ENCODE measurements around the gene BCL2L12.
"Not testable (repeated sequence)": the region's sequence is repeated elsewhere in the genome, so short reads cannot be mapped to it uniquely, and the experiment has no call there.

BCL2L12 gene

GRCh38 chr19:49629659-49630058 is 36.1 kb upstream of the BCL2L12 start:
- Histone ChIP-seq H3K36me3 (ENCODE audit: control insufficient read depth, insufficient read depth, low read length) (peaks cover 5% of the 10 kb centered on the region), H3K4me3 (replicated peaks; ENCODE audit: low read depth, low read length) (no peak overlapping the region), H3K27me3 (replicated peaks; ENCODE audit: control insufficient read depth, insufficient read depth, low read length) (no peaks in the 10 kb centered on the region)
- no peak for TF ChIP-seq CTCF (IDR thresholded peaks at IDR 0.05; ENCODE audit: insufficient read depth, low read length, poor library complexity, severe bottlenecking)
- DNase-seq (ENCODE audit: extremely low read depth, insufficient read length): no peak

DNA sequence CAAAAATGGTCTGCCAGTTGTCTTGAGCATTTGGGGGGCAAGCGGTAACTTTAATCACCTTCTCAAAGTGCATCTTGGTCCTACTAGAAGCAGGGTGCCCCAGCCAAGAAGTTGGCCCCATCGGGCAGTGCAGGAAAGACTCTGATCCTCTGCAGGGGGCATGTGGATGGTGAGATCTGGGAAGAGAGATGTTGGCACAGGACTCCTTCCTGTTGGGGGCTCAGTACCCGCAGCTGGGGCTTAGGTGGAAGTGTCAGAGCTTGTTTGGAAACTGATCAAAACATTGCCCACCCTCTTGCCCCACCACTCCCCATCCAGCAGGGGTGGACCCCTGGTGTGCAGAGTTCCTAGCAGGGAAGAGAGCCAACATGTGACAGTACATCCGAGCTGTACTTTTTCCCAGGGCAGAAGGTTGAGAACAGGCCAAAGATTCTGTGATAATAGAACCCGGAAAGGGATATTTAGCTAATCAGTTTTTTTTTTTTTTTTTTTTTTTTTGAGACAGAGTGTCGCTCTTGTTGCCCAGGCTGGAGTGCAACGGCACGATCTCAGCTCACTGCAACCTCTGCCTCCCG is 34.6 kb upstream of the BCL2L12 start:
- DNase-seq (ENCODE audit: extremely low read depth, insufficient read length): no peak
- H3K27me3 ChIP-seq (replicated peaks; ENCODE audit: control insufficient read depth, insufficient read depth, low read length): no peaks in the 10 kb centered on the region
- peaks cover 2% of the 10 kb centered on the region; the same call in 1 of the 2 replicates for H3K36me3 ChIP-seq (ENCODE audit: control insufficient read depth, insufficient read depth, low read length)
- TF ChIP-seq CTCF (IDR thresholded peaks at IDR 0.05; ENCODE audit: insufficient read depth, low read length, poor library complexity, severe bottlenecking): no peak
- H3K4me3 ChIP-seq (replicated peaks; ENCODE audit: low read depth, low read length): no peak overlapping the region

GRCh38 chr19:49631610-49632192 is 34.0 kb upstream of the BCL2L12 start:
- DNase-seq (ENCODE audit: extremely low read depth, insufficient read length): no peak
- no peak overlapping the region for H3K4me3 ChIP-seq (replicated peaks; ENCODE audit: low read depth, low read length)
- no peak for TF ChIP-seq CTCF (IDR thresholded peaks at IDR 0.05; ENCODE audit: insufficient read depth, low read length, poor library complexity, severe bottlenecking)

DNA sequence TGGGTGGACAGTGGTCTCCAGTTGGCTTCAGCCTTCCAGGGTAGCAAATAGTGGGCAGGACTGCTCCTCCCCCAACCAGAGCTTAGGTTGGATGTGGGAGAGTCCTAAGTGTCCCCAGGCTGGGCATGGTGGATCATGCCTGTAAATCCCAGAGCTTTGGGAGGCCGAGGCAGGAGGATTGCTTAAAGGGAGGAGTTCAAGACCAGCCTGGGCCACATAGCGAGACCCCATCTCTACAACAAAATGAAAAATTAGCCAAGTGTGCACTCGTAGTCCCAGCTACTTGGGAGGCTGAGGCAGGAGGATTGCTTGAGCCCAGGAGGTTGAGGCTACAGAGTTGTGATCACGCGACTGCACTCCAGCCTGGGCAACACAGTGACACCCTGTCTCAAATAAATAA is 33.2 kb upstream of the BCL2L12 start:
- Histone ChIP-seq H3K4me3 (replicated peaks; ENCODE audit: low read depth, low read length) (no peak overlapping the region), H3K36me3 (ENCODE audit: control insufficient read depth, insufficient read depth, low read length) (no peaks in the 10 kb centered on the region; the same call in 1 of the 2 replicates), H3K27me3 (replicated peaks; ENCODE audit: control insufficient read depth, insufficient read depth, low read length) (no peaks in the 10 kb centered on the region)
- DNase-seq (ENCODE audit: extremely low read depth, insufficient read length): no peak
- TF ChIP-seq CTCF (IDR thresholded peaks at IDR 0.05; ENCODE audit: insufficient read depth, low read length, poor library complexity, severe bottlenecking): no peak

More at GRCh38 chr19:49631610-49632192, 34.0 kb upstream of the BCL2L12 start:
- no peaks in the 10 kb centered on the region for H3K27me3 ChIP-seq (replicated peaks; ENCODE audit: control insufficient read depth, insufficient read depth, low read length)
- H3K36me3 ChIP-seq (ENCODE audit: control insufficient read depth, insufficient read depth, low read length): peaks cover under 1% of the 10 kb centered on the region; the same call in 1 of the 2 replicates

DNA sequence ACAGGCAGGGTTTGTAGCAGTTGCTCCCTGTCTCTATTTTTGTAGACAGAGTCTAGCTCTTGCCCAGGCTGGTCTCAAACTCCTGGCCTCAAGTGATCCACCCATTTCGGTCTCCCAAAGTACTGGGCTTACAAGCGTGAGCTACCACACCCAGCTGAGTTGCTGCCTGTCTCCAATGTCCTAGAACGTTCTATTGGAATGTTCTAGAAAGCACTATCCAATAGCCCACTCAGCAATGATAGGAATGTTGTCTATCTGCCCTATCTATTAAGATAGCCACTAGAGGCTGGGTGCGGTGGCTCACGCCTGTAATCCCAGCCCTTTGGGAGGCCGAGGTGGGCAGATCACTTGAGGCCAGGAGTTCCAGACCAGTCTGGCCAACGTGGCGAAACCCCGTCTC is 32.5 kb upstream of the BCL2L12 start:
- H3K27me3 ChIP-seq (replicated peaks; ENCODE audit: control insufficient read depth, insufficient read depth, low read length); H3K4me3 ChIP-seq (replicated peaks; ENCODE audit: low read depth, low read length); DNase-seq (ENCODE audit: extremely low read depth, insufficient read length); H3K36me3 ChIP-seq (ENCODE audit: control insufficient read depth, insufficient read depth, low read length): not testable (repeated sequence)

DNA sequence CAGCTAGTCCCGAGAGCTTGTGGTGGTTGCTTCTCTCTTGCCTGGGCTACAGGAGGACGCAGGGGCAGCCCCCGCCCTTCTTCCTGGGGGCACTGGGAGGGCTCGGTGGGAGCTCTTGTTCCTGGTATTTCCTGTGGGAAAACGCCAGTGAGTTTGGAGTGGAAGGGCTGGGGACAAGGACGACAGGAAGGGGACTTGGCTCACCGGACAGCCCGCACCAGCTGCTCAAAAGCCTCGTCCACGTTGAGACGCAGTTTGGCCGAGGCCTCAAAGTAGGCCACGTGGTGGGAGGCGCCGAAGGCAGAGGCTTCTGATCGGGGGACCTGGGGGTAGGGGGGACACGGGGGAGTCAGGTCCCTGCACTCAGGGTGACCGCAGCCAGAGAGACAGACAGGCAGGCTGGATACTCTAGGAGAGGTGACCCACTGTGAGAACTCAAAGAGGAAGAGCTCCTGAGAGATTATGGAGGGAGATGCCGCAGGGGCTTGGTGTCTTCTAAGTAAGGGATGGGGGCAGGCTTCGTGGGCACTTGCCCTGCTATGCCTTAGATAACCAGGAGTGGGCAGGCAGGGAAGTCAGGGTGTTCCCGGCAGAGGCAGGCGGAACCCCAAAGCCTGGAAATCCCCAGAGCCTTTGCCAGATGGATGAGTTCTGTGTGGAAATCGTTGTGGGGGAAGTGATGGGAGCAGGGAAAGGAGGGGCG is 30.1 kb upstream of the BCL2L12 start:
- DNase-seq (ENCODE audit: extremely low read depth, insufficient read length): no peak
- Histone ChIP-seq H3K4me3 (replicated peaks; ENCODE audit: low read depth, low read length) (no peak overlapping the region), H3K27me3 (replicated peaks; ENCODE audit: control insufficient read depth, insufficient read depth, low read length) (no peaks in the 10 kb centered on the region), H3K36me3 (ENCODE audit: control insufficient read depth, insufficient read depth, low read length) (no peaks in the 10 kb centered on the region)
- no peak for TF ChIP-seq CTCF (IDR thresholded peaks at IDR 0.05; ENCODE audit: insufficient read depth, low read length, poor library complexity, severe bottlenecking)
